AG04449 (cell line): ENCODE measurements around the gene ZFAND4.

Source experiments
- CTCF ChIA-PET: fragments of 350-600 bp; formaldehyde crosslinking; extraction: SDS; loops from one replicate; lab custom pipeline; 2021; ENCODE audit warnings: antibody characterized with exemption; lab: Yijun Ruan, JAX
- POLR2A ChIA-PET: fragments of 400-600, 350-600 bp; formaldehyde crosslinking; extraction: SDS; loops from one replicate; lab custom pipeline; 2020; ENCODE audit warnings: antibody characterized with exemption, inconsistent platforms; lab: Yijun Ruan, JAX
- DNase-seq: peaks from one replicate; pipeline ENCODE4 v3.0.0-alpha.2; 2010; ENCODE audit warnings: low read depth, low spot score
- H3K4me3 ChIP-seq: 2 replicates; pipeline ENCODE4 v1.5.1; 2011; ENCODE audit warnings: low read depth, mild to moderate bottlenecking, control low read depth, low read length
- TF ChIP-seq, protein P1 (sequence below): IDR thresholded peaks from one replicate; pipeline ENCODE4 v1.5.1; 2011; ENCODE audit warnings: mild to moderate bottlenecking, moderate library complexity, low read length, control low read depth, inconsistent platforms; ENCODE audit not compliant: insufficient read depth; ENCODE audit errors: missing control alignments

Gene ZFAND4

GRCh38 chr10:45569471-45569870 is 103.1 kb downstream of the ZFAND4 start:
- TF ChIP-seq, protein P1, sequence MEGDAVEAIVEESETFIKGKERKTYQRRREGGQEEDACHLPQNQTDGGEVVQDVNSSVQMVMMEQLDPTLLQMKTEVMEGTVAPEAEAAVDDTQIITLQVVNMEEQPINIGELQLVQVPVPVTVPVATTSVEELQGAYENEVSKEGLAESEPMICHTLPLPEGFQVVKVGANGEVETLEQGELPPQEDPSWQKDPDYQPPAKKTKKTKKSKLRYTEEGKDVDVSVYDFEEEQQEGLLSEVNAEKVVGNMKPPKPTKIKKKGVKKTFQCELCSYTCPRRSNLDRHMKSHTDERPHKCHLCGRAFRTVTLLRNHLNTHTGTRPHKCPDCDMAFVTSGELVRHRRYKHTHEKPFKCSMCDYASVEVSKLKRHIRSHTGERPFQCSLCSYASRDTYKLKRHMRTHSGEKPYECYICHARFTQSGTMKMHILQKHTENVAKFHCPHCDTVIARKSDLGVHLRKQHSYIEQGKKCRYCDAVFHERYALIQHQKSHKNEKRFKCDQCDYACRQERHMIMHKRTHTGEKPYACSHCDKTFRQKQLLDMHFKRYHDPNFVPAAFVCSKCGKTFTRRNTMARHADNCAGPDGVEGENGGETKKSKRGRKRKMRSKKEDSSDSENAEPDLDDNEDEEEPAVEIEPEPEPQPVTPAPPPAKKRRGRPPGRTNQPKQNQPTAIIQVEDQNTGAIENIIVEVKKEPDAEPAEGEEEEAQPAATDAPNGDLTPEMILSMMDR: no peak
- POLR2A ChIA-PET: no interaction called here
- DNase-seq: no peak
- no peak overlapping the region for H3K4me3 ChIP-seq
- CTCF ChIA-PET: interaction anchor here (1.7 kb wide), 1 partner anchor 104 kb away, joined by 3 read pairs; no protein-coding TSS in a partner anchor

GRCh38 chr10:45566415-45566814 is 106.2 kb downstream of the ZFAND4 start:
- ChIA-PET CTCF (no interaction called here), POLR2A (no interaction called here)
- no peak overlapping the region for H3K4me3 ChIP-seq
- TF ChIP-seq, protein P1: no peak
- no peak for DNase-seq
